ENCODE results near the gene NTN4.
"Not testable (repeated sequence)": the region's sequence is repeated elsewhere in the genome, so short reads cannot be mapped to it uniquely, and the experiment has no call there.

Gene NTN4

GRCh38 chr12:95796225-95796981 lies 5.8 kb upstream of the NTN4 start:
- no peak for DNase-seq (ENCODE audit: low read depth in 3 of 3)

GRCh38 chr12:95790917-95791849 lies 619 bp upstream of the NTN4 start:
- no peak for DNase-seq (ENCODE audit: low read depth in 3 of 3)

DNA sequence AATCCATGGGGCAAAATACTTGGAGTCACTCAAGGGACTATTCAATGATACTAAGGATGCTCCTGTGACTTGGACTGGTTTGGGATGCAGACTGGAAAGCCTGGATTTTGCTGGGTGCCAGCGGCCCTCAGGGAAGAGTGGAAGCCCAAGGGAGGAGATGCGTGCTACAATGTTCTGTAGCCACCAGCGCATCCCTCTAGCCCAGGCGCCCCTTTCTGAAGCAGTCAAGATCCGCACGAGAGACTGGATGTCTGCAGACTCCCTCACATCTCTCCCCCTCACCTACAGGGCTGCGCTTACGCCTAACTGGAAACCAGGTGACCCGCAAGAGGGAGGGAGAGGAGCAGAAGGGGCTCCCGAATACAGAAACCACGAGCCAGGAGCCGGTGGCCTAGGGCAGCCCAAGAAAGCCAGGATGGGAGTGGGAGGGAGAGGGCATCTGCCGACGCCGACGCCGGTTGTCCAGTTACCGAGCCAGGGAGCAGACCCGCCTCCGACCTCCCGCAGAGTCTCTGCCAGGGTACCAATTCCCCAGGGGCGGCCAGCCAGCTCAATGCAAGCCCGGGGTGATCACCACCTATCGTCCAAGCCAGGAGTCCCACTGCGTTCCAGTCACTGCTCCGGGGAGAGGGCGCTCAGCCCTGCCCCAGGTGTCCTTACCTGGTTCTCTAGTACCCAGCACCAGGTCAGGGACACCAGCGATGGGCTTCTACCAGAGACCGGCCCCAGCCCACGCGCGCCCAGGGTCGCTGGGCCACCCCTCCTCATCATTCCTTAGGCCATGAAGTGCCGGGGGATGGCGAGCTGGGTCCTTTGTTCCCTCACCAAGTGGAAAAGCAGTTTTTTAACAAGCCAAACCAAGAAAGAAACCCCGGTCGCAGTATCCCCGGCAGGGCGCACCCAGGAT lies 1.2 kb downstream of the NTN4 start:
- DNase-seq (ENCODE audit: low read depth in 3 of 3) = no peak

DNA sequence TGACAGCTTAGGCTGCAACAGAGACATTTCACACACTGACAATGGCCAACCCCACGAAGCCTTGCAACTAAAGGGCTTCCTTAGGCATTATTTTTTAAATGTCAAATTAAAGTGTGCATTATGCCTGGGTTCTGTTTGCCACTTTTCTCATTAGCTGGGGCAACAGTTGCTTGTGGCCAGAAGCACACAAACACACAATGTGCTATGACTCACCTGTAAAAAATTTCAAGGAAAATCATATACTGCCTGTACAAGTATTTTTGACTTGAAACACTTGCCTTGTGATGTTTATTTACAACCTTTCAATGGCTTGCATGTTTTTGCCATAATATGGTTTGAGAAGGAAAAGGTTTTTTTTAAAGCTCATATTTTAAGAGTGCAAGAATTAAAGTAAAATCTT lies 1.9 kb downstream of the NTN4 start:
- DNase-seq (ENCODE audit: low read depth in 3 of 3) = no peak

DNA sequence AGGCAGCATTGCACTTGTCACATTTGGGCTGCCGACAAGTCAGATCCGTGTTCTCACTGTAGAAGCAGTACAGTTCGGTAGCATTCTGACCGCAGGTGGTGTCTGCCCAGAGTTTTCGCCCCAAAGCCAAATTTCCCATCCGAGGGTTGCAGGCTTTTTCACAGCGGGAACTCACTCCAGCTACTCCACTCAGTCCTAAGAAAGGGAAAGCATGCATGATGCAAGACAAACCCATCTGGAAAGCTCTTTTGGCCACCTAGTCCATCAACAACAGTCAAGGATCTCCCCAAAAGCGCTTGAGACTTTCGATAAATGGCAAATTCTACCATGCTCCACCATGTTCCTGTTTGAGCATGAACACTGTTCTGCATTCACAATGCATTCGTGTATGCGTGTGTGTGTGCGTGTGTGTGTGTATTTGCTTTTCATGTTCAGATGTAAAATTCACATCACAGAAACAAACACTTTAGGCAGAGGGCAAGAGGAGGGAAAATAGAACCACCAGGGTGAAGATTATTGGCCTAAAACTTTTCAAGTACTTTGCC lies 3.2 kb downstream of the NTN4 start:
- DNase-seq (ENCODE audit: low read depth in 3 of 3) = no peak

DNA sequence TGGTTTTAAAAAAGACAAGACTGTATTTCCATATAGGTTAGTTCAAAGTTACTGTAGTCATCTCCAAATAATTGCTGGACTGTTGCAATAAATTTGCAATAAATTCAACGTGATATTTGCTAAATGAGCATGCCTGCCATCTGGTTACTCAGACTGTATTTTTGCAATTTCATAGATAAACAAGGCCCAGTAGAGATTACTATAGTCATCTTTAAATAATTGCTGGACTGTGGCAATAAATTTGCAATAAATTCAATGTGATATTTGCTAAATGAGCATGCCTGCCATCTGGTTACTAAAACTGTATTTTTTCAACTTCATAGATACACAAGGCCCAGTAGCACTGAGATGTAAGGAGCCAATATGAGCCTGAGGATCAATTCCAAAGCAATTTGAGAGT lies 5.6 kb downstream of the NTN4 start:
- DNase-seq (ENCODE audit: low read depth in 3 of 3) = no peak

DNA sequence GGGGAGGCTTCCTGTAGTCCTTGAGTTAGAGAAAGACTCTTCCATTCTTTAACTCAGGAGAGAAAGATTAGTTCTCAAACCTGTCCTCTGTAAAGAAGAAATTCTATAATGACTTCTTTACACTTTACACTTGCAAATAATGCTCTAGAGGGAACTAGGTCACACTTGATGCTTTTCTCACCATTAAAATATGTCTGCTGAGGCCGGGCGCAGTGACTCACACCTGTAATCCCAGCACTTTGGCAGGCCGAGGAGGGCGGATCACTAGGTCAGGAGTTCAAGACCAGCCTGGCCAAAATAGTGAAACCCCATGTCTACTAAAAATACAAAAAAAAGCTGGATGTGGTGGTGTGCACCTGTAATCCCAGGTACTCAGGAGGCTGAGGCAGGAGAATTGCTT lies 6.3 kb downstream of the NTN4 start:
- DNase-seq (ENCODE audit: low read depth in 3 of 3) = no peak

DNA sequence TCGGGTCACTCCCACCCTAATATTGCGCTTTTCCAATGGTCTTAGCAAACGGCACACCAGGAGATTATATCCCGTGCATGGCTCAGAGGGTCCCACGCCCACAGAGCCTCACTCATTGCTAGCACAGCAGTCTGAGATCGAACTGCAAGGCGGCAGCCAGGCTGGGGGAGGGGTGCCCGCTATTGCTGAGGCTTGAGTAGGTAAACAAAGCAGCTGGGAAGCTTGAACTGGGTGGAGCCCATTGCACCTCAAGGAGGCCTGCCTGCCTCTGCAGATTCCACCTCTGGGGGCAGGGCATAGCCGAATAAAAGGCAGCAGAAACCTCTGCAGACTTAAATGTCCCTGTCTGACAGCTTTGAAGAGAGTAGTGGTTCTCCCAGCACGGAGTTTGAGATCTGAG lies 15.1 kb downstream of the NTN4 start:
- DNase-seq (ENCODE audit: low read depth in 3 of 3) = not testable (repeated sequence)

DNA sequence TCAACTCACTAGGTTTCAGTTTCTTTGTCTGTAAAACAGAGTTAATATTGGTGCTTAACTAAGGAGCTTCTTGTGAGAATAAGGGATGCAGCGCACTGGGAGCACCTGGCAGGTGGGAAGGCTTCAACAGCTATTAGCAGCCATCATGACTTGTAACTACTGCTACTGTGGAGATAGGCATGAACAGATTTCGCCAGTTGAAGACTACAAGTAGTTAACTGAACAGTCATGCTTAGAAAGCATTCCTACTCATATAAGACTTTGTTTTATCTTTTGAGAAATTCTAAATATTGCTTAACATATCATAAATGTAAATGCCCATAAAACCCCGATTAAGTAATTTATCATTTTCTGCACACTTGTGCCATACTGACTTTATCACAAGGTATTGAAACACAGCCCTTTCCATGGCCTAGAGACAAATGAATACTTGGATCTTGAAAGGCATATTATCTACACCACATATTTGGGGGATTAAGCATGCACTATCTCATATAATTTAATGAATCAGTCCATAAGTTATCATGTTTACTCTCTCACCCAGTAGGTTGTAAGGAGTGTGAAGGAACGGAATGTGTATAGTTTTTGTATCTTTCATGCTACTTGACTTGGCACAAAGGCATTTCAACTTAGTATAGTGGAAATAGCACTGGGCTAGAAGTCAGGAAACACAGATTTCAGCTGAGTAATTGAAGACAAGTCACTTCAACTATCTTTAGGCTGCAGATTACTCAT lies 16.1 kb downstream of the NTN4 start:
- no peak for DNase-seq (ENCODE audit: low read depth in 3 of 3)

DNA sequence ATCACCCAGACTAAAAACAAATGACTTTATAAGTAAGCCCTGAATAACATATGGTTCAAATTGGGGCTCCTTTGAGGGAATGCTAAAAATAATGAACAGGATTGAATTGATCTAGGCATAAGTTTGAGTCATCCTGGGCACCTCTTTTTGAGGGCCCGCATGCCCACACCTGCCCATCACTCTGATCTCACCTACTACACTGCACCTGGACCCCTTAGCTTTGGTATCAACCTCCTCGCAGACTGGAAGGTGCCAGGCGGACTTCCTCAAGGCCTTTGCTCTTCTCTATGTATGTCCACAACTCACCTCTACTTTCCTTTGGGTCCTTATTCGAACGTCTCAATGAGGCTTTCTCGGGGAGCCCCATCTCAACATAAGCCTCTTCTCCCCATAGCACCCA lies 17.2 kb downstream of the NTN4 start:
- DNase-seq (ENCODE audit: low read depth in 3 of 3) = no peak

- no peak for DNase-seq (ENCODE audit: low read depth in 3 of 3)
These were observed 22.9 kb downstream of the NTN4 start for GRCh38 chr12:95767703-95768102.

- DNase-seq (ENCODE audit: low read depth in 3 of 3) = no peak
These were observed 24.1 kb downstream of the NTN4 start for GRCh38 chr12:95766356-95767019.

DNA sequence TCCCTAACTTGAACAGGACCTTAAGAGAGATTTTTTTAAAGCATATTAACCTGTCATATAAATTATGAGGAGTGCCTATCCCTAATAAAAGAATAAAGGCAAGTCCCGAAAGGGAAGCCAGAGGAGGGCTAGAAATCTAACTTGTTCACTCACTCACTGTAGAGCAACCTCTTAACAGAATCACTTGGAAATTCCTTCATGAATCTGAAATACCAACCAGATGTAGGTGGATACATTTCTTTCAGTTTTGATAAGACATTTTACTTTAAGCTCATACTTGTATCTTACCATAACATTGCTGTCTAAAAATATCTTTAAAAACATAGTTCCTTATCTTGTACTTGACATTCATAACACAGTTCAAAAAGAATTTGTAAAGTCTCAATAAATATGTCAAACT lies 25.7 kb downstream of the NTN4 start:
- DNase-seq (ENCODE audit: low read depth in 3 of 3) = no peak

DNA sequence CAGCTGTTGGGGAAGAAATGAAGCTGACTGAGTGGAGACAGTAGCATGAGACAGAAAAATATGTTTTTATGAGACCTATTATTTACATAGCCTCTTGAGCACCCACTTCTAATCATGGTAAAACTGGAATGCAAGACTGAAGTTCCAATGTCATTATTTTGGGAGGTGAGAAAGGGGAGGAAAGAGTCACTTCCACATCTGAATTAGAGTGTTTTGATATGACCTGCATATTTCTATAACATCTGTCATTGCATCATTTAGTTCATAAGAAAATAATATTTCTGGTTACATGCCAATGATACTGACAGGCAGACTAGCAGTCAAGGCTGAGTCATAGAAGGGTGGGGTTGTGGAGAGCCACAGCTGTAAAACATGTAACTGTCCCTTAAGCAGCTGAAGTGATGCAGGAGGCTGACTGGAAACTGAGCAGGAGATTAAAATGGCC lies 26.7 kb downstream of the NTN4 start:
- no peak for DNase-seq (ENCODE audit: low read depth in 3 of 3)

DNA sequence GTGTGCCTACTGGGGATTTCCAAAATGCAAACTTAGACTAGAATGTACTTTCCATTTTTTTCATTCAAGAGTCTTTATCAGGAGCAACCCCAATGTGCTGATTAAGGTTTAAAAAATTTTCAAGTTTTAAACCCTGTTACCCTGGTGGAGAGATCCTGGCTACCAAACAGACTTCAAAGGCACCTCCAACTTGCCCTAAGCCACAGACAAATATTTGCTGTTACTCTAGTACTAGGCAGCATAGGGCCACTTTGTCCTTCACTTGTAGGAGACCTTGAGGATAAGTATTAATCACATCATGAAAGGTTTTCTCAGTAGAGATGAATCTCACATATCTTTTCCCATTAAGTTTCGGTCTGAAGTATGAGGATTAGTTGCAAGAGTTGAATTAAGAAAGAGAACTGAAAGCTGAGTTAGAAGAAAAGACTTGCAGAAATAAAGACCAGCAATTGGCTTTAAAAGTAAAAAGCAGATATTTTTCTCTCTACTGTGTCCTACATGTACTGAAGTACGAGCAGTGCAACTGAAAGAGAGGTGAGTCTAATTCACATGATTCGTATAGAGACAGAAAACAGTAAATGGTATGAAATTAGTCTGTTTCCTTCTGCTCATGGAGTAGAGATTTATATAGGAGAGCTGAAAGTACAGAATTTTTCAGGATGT lies 28.3 kb downstream of the NTN4 start:
- no peak for DNase-seq (ENCODE audit: low read depth in 3 of 3)

DNA sequence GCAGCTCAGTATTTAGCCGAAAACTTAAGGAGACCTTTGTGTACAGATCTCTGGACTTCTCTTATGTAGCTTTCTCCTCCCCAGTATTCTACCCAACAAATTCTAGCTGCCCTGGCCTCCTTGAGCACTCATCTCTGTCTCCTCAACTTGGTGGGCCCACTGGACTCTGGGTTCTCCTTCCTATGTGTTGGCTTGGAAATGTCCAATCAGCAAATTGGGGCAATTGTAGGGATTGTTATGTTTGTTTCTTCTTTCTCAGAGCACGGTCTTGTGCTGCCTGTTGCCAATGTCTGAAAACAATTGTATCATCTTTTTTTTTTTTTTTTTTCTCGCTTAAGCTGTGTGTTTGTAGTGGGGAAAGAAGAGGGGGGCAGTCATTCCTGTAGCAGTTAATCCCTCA lies 30.2 kb downstream of the NTN4 start:
- no peak for DNase-seq (ENCODE audit: low read depth in 3 of 3)

- DNase-seq (ENCODE audit: low read depth in 3 of 3) = no peak
These were observed 30.8 kb downstream of the NTN4 start for GRCh38 chr12:95759718-95760117.

- DNase-seq (ENCODE audit: low read depth in 3 of 3) = no peak
These were observed 31.5 kb downstream of the NTN4 start for GRCh38 chr12:95759039-95759438.

DNA sequence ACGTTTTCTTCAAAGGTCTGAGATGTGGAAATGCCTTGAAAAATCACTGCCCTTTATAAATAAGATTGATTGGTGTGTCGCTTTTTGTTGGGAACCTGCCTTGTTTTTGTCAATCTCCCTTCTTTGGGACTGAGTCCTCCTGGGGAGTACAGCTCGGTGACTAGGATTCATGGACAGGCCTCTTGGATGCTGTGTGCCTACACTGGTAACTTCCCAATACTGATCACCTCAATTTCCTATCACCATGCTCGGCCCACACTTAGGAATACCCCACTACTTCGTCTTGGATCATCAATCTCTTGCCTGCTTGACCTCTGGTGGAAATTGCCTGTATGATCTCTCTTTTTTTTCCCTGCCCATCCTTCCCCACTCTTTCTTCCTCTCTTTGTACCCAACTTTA lies 34.2 kb downstream of the NTN4 start:
- no peak for DNase-seq (ENCODE audit: low read depth in 3 of 3)

All from stimulated activated CD4-positive, alpha-beta T cell treated with anti-CD3 and anti-CD28 coated beads, TNF-alpha, amount 100 ng/mL, for 24 hours (primary cell).